Tibial nerve (tissue), 4 donors: ENCODE data around the gene TSPAN32. TPM values are rescaled to one million over a fixed set of nuclear protein-coding genes. Genes with fewer than 3 reads are reported as not detected.

Experiments used
- DNase-seq, 2 donors: peaks; one replicate each; pipeline ENCODE4 v3.0.0-alpha.2; 2019; ENCODE audit warnings: low spot score in 2 of 2
- H3K27ac ChIP-seq, 4 donors: fragments of 200-600 bp; sonication (generic) in 3 of 4; one replicate each; pipeline ENCODE4 v1.5.1; 2017 to 2019; ENCODE audit warnings: mild to moderate bottlenecking in 1 of 4
- H3K27me3 ChIP-seq, 2 donors: fragments of 200-600 bp; sonication (generic) in 1 of 2; one replicate each; pipeline versions ENCODE4 v1.5.1 to v1.6.0; 2017 to 2019
- H3K36me3 ChIP-seq, 3 donors: fragments of 200-600 bp; sonication (generic); one replicate each; pipeline ENCODE4 v1.5.1; 2018 to 2019
- H3K4me1 ChIP-seq, 4 donors: fragments of 200-600 bp; sonication (generic) in 3 of 4; one replicate each; pipeline ENCODE4 v1.5.1; 2017 to 2019
- H3K4me3 ChIP-seq, 4 donors: fragments of 200-600 bp; sonication (generic) in 3 of 4; one replicate each; pipeline ENCODE4 v1.5.1; 2017 to 2019; ENCODE audit warnings: mild to moderate bottlenecking in 1 of 4, moderate library complexity in 1 of 4
- H3K9me3 ChIP-seq, 4 donors: fragments of 200-600 bp; sonication (generic) in 3 of 4; one replicate each; pipeline ENCODE4 v1.5.1; 2017 to 2019
- CTCF ChIP-seq, 5 experiments: fragments of 200-600 bp in 3 of 5; fragments of 450-650 bp in 2 of 5; sonication (generic) in 3 of 5; IDR thresholded peaks; one replicate each; pipeline ENCODE4 v1.5.1; 2016 to 2019; ENCODE audit warnings: antibody characterized with exemption in 5 of 5, mild to moderate bottlenecking in 3 of 5, moderate library complexity in 2 of 5
- EP300 ChIP-seq, 2 donors: sonication (generic); formaldehyde crosslinking; IDR thresholded peaks; one replicate each; pipeline ENCODE4 v1.6.1; 2017; ENCODE audit warnings: antibody characterized with exemption in 2 of 2, mild to moderate bottlenecking in 1 of 2
- POLR2A ChIP-seq, 2 donors: fragments of 450-650 bp; IDR thresholded peaks; one replicate each; pipeline ENCODE4 v1.6.1; 2017; ENCODE audit warnings: antibody characterized with exemption in 2 of 2, mild to moderate bottlenecking in 2 of 2, moderate library complexity in 2 of 2
- WGBS, 2 donors: methylation state at CpG; one replicate each; pipeline ENCODE4 v1.1.5; 2018; 5-methylcytosine and 5-hydroxymethylcytosine counted together
- total RNA-seq, 4 donors: library from RNA; depleted of rRNA; stranded (reverse); fragments of >200 nt; gene quantifications; one replicate each; pipeline ENCODE4 v1.1.0, GENCODE V29; 2016

Gene TSPAN32
- total RNA-seq, 4 donors from 2014 or later, result 1.8 to 9.0 (median 5.8) TPM

GRCh38 chr11:2304506-2305139, 2.8 kb downstream of the TSPAN32 start:
- Histone ChIP-seq H3K27ac (peak overlapping the region; percentile 30 to 93 (median 80)), H3K4me1 (peaks cover 0 to 68% (median 48%) of the 10 kb centered on the region in 4 donors), H3K9me3 (no peaks in the 10 kb centered on the region), H3K36me3 (no peaks in the 10 kb centered on the region), H3K4me3 (no peak overlapping the region), H3K27me3 (no peaks in the 10 kb centered on the region)
- no peak for DNase-seq
- TF ChIP-seq CTCF (IDR thresholded peaks at IDR 0.05), result no peak
- TF ChIP-seq EP300 (IDR thresholded peaks at IDR 0.05), result no peak
- no peak for TF ChIP-seq POLR2A (IDR thresholded peaks at IDR 0.05)
- 66 to 70% methylated on average over 10 to 11 of the region's 14 CpGs for WGBS, 2 donors

- H3K4me3 ChIP-seq, result no peak overlapping the region
- peak overlapping the region; percentile 30 to 93 (median 80) for H3K27ac ChIP-seq
- WGBS, 2 donors, result 21 to 57% methylated on average over 4 to 9 of the region's 10 CpGs
- peak; percentile 80 to 90 for DNase-seq
- H3K36me3 ChIP-seq, result no peaks in the 10 kb centered on the region
- H3K4me1 ChIP-seq, result peaks cover 0 to 68% (median 48%) of the 10 kb centered on the region in 4 donors
- no peaks in the 10 kb centered on the region for H3K27me3 ChIP-seq
- TF ChIP-seq EP300 (IDR thresholded peaks at IDR 0.05) (peak in 1 of 2 donors; percentile 19), CTCF (IDR thresholded peaks at IDR 0.05) (peak; percentile 84 to 99 (median 95)), POLR2A (IDR thresholded peaks at IDR 0.05) (no peak)
- no peaks in the 10 kb centered on the region for H3K9me3 ChIP-seq
Observed at GRCh38 chr11:2305140-2305778, 3.4 kb downstream of the TSPAN32 start.

- no peak for DNase-seq
- no peak overlapping the region for H3K4me3 ChIP-seq
- no peak for TF ChIP-seq CTCF (IDR thresholded peaks at IDR 0.05)
- no peak for TF ChIP-seq EP300 (IDR thresholded peaks at IDR 0.05)
- no peak for TF ChIP-seq POLR2A (IDR thresholded peaks at IDR 0.05)
- no peaks in the 10 kb centered on the region for H3K9me3 ChIP-seq
- H3K27ac ChIP-seq, result peak overlapping the region; percentile 72 to 93 (median 90)
- H3K4me1 ChIP-seq, result peaks cover 0 to 70% (median 48%) of the 10 kb centered on the region in 4 donors
- no peaks in the 10 kb centered on the region for H3K36me3 ChIP-seq
- no peaks in the 10 kb centered on the region for H3K27me3 ChIP-seq
- WGBS, 2 donors, result 13 to 17% methylated on average over 12 of the region's 12 CpGs
Observed at GRCh38 chr11:2305788-2306451, 4.1 kb downstream of the TSPAN32 start.

GRCh38 chr11:2306452-2306823, 4.6 kb downstream of the TSPAN32 start:
- peak; percentile 86 to 87 for DNase-seq
- H3K27ac ChIP-seq, result peak overlapping the region; percentile 72 to 93 (median 90)
- 7 to 14% methylated on average over 4 of the region's 4 CpGs for WGBS, 2 donors
- no peak overlapping the region for H3K4me3 ChIP-seq
- H3K4me1 ChIP-seq, result peaks cover 0 to 75% (median 52%) of the 10 kb centered on the region in 4 donors
- TF ChIP-seq EP300 (IDR thresholded peaks at IDR 0.05), result peak in 1 of 2 donors; percentile 85
- TF ChIP-seq POLR2A (IDR thresholded peaks at IDR 0.05), result no peak
- no peaks in the 10 kb centered on the region for H3K27me3 ChIP-seq
- no peaks in the 10 kb centered on the region for H3K9me3 ChIP-seq
- no peaks in the 10 kb centered on the region for H3K36me3 ChIP-seq

- 30% methylated on average over 4 to 9 of the region's 14 CpGs for WGBS, 2 donors
- H3K4me1 ChIP-seq, result peaks cover 0 to 78% (median 57%) of the 10 kb centered on the region in 4 donors
Observed at GRCh38 chr11:2306877-2307500, 5.2 kb downstream of the TSPAN32 start.

More at GRCh38 chr11:2306877-2307500, 5.2 kb downstream of the TSPAN32 start:
- H3K36me3 ChIP-seq, result no peaks in the 10 kb centered on the region
- no peaks in the 10 kb centered on the region for H3K27me3 ChIP-seq
- peak overlapping the region; percentile 70 to 93 (median 90) for H3K27ac ChIP-seq
- H3K9me3 ChIP-seq, result no peaks in the 10 kb centered on the region
- DNase-seq, result no peak
- no peak overlapping the region for H3K4me3 ChIP-seq
- TF ChIP-seq CTCF (IDR thresholded peaks at IDR 0.05) (no peak), EP300 (IDR thresholded peaks at IDR 0.05) (no peak), POLR2A (IDR thresholded peaks at IDR 0.05) (no peak)
